IMR-90 (cell line): Measurements from ENCODE around the gene TRAP1. TPM values are rescaled to one million over a fixed set of nuclear protein-coding genes. Genes with fewer than 3 reads are reported as not detected.
A peak's percentile ranks its signal among the peaks of the same experiment; 100 is the strongest.

Experiments
- ATAC-seq: fragments of 200-7000 bp; cut with Tn5 transposase; 2 replicates; pipeline ENCODE4 v1.9.1; 2020; ENCODE audit warnings: low read depth, mild to moderate bottlenecking, moderate library complexity
- BruUV-seq: library from RNA; stranded (reverse); fragments of 400-500 nt; replicated peaks from 2 replicates; lab custom pipeline; 2021; lab: Mats Ljungman, UMichigan
- CTCF ChIA-PET: fragments of 300-600 bp; formaldehyde crosslinking; extraction: SDS; loops from one replicate; lab custom pipeline; 2021; ENCODE audit warnings: antibody characterized with exemption; lab: Yijun Ruan, JAX
- POLR2A ChIA-PET: fragments of 300-600 bp; sonication (Branson Sonifier 250); formaldehyde crosslinking; loops from one replicate; lab custom pipeline; 2022; ENCODE audit warnings: antibody characterized with exemption; ENCODE audit not compliant: unreplicated experiment; lab: Charles Lee
- DNase-seq: peaks from one replicate; pipeline ENCODE4 v3.0.0; 2013
- H2AFZ ChIP-seq: replicated peaks from 2 replicates; pipeline ENCODE3; 2013; ENCODE audit warnings: low read length, mild to moderate bottlenecking; ENCODE audit not compliant: poor library complexity
- H2AK5ac ChIP-seq: 2 replicates; pipeline ENCODE4 v1.6.1; 2013; ENCODE audit warnings: low read depth, low read length, inconsistent platforms
- H2AK9ac ChIP-seq: replicated peaks from 2 replicates; pipeline ENCODE3; 2013; ENCODE audit warnings: mild to moderate bottlenecking, low read depth, low read length, moderate library complexity; ENCODE audit not compliant: poor library complexity
- H2BK120ac ChIP-seq: 2 replicates; pipeline ENCODE4 v1.6.1; 2013; ENCODE audit warnings: low read depth, low read length, inconsistent platforms
- H2BK15ac ChIP-seq: 3 replicates; pipeline ENCODE4 v1.6.1; 2013; ENCODE audit warnings: low read depth, low read length, inconsistent platforms
- H2BK20ac ChIP-seq: 2 replicates; pipeline ENCODE4 v1.6.1; 2013; ENCODE audit warnings: low read depth, mild to moderate bottlenecking, inconsistent platforms, low read length, moderate library complexity
- H2BK5ac ChIP-seq: 2 replicates; pipeline ENCODE4 v1.6.1; 2013; ENCODE audit warnings: mild to moderate bottlenecking, low read depth, low read length, inconsistent platforms; ENCODE audit not compliant: poor library complexity, severe bottlenecking
- H3K14ac ChIP-seq: replicated peaks from 2 replicates; pipeline ENCODE4 v1.6.1; 2013; ENCODE audit warnings: low read depth, low read length, inconsistent platforms
- H3K18ac ChIP-seq: 2 replicates; pipeline ENCODE4 v1.6.1; 2013; ENCODE audit warnings: low read depth, low read length, control low read depth
- H3K23ac ChIP-seq: 2 replicates; pipeline ENCODE4 v1.6.1; 2013; ENCODE audit warnings: low read depth, low read length, inconsistent platforms
- H3K27ac ChIP-seq: 2 replicates; pipeline ENCODE4 v1.5.1; 2013; ENCODE audit warnings: mild to moderate bottlenecking, control low read depth, low read length; ENCODE audit not compliant: insufficient read depth
- H3K27me3 ChIP-seq: 2 replicates; pipeline ENCODE4 v1.6.1; 2013; ENCODE audit warnings: low read length; ENCODE audit not compliant: control insufficient read depth, insufficient read depth
- H3K36me3 ChIP-seq: 2 replicates; pipeline ENCODE4 v1.6.1; 2013; ENCODE audit warnings: low read length, mixed read lengths; ENCODE audit not compliant: control insufficient read depth, insufficient read depth
- H3K4ac ChIP-seq: 2 replicates; pipeline ENCODE4 v1.6.1; 2013; ENCODE audit warnings: low read depth, low read length, inconsistent platforms
- H3K4me1 ChIP-seq: 2 replicates; pipeline ENCODE4 v1.6.1; 2013; ENCODE audit warnings: low read length, mixed read lengths; ENCODE audit not compliant: control insufficient read depth, insufficient read depth
- H3K4me2 ChIP-seq: 2 replicates; pipeline ENCODE4 v1.6.1; 2013; ENCODE audit warnings: low read depth, mild to moderate bottlenecking, control low read depth, low read length, moderate library complexity
- H3K4me3 ChIP-seq: 2 replicates; pipeline ENCODE4 v1.5.1; 2013; ENCODE audit warnings: low read depth, mild to moderate bottlenecking, control low read depth, low read length, moderate library complexity; ENCODE audit not compliant: insufficient read depth
- H3K56ac ChIP-seq: 2 replicates; pipeline ENCODE4 v1.6.1; 2013; ENCODE audit warnings: low read length, inconsistent platforms; ENCODE audit not compliant: insufficient read depth; ENCODE audit errors: extremely low read depth
- H3K79me1 ChIP-seq, 2 experiments: 2 replicates each; pipeline ENCODE4 v1.6.1; 2013; ENCODE audit warnings: low read length in 2 of 2, inconsistent platforms in 1 of 2, low read depth in 1 of 2
- H3K9ac ChIP-seq: 2 replicates; pipeline ENCODE4 v1.6.1; 2013; ENCODE audit warnings: low read depth, low read length, control low read depth
- H3K9me1 ChIP-seq: 2 replicates; pipeline ENCODE4 v1.6.1; 2013; ENCODE audit warnings: low read length, inconsistent platforms; ENCODE audit not compliant: insufficient read depth
- H3K9me3 ChIP-seq: 2 replicates; pipeline ENCODE4 v1.6.1; 2013; ENCODE audit warnings: low read length; ENCODE audit not compliant: control insufficient read depth, insufficient read depth
- H4K20me1 ChIP-seq: 2 replicates; pipeline ENCODE4 v1.6.1; 2013; ENCODE audit warnings: low read length, inconsistent platforms; ENCODE audit not compliant: insufficient read depth
- H4K5ac ChIP-seq: 2 replicates; pipeline ENCODE4 v1.6.1; 2013; ENCODE audit warnings: mild to moderate bottlenecking, low read depth, low read length, control low read depth
- H4K8ac ChIP-seq, 2 experiments: 2 replicates each; pipeline ENCODE4 v1.6.1; 2013; ENCODE audit warnings: low read depth in 2 of 2, low read length in 2 of 2, control low read depth in 1 of 2, inconsistent platforms in 1 of 2
- H4K91ac ChIP-seq: 2 replicates; pipeline ENCODE4 v1.6.1; 2013; ENCODE audit warnings: low read depth, low read length, inconsistent platforms; ENCODE audit not compliant: insufficient read depth
- BHLHE40 ChIP-seq: fragments of 150-350 bp; IDR thresholded peaks from 2 replicates; pipeline ENCODE4 v1.6.1; 2016; ENCODE audit warnings: mild to moderate bottlenecking, low read depth, low read length
- CEBPB ChIP-seq: IDR thresholded peaks from 2 replicates; pipeline ENCODE4 v1.6.1; 2012; ENCODE audit warnings: low read depth, low read length, improper control_type of control experiment
- MAFK ChIP-seq: IDR thresholded peaks from 2 replicates; pipeline ENCODE4 v1.6.1; 2012; ENCODE audit warnings: low read depth, low read length, improper control_type of control experiment
- MAZ ChIP-seq: IDR thresholded peaks from 2 replicates; pipeline ENCODE4 v1.6.1; 2012; ENCODE audit warnings: low read depth, mild to moderate bottlenecking, low read length, improper control_type of control experiment, moderate library complexity, borderline replicate concordance
- MXI1 ChIP-seq: IDR thresholded peaks from 2 replicates; pipeline ENCODE4 v1.6.1; 2012; ENCODE audit warnings: low read depth, mild to moderate bottlenecking, low read length, moderate library complexity, borderline replicate concordance
- NFE2L2 ChIP-seq: fragments of 150-350 bp; IDR thresholded peaks from 2 replicates; pipeline ENCODE4 v1.6.1; 2016; ENCODE audit warnings: low read depth, mild to moderate bottlenecking, low read length
- RCOR1 ChIP-seq: IDR thresholded peaks from 2 replicates; pipeline ENCODE4 v1.6.1; 2012; ENCODE audit warnings: mild to moderate bottlenecking, low read length, improper control_type of control experiment; ENCODE audit not compliant: insufficient replicate concordance
- RFX5 ChIP-seq: IDR thresholded peaks from 2 replicates; pipeline ENCODE4 v1.8.0; 2012; ENCODE audit warnings: low read depth, mild to moderate bottlenecking, low read length, moderate library complexity
- SMC3 ChIP-seq: fragments of 150-350 bp; IDR thresholded peaks from 2 replicates; pipeline ENCODE4 v1.6.1; 2016; ENCODE audit warnings: low read depth, mild to moderate bottlenecking, antibody characterized with exemption, low read length, moderate library complexity
- WGBS, 2 experiments: methylation state at CpG; one replicate each; pipeline versions ENCODE4 v1.1.5 to v1.1.7; 2013; ENCODE audit warnings: missing lambda C conversion rate in 2 of 2; ENCODE audit not compliant: insufficient read length in 1 of 2; ENCODE audit errors: extremely low coverage in 2 of 2; 5-methylcytosine and 5-hydroxymethylcytosine counted together
- dilution Hi-C: fragments of 300-500 bp; cut with HindIII; formaldehyde crosslinking; loops from one replicate; pipeline ENCODE4 v1.14.3; 2018; ENCODE audit warnings: low sequenced_read_pairs; ENCODE audit not compliant: unreplicated experiment
- in situ Hi-C: fragments of 300-500 bp; cut with MboI; formaldehyde crosslinking; loops from 3 replicates; pipeline ENCODE4 v1.14.3; 2019; ENCODE audit warnings: low sequenced_read_pairs, inconsistent platforms, mixed read lengths
- intact Hi-C: fragments of 100-400 bp; cut with micrococcal nuclease; formaldehyde crosslinking; loops from 2 replicates; pipeline ENCODE4 v1.10.0; 2022
- polyA plus RNA-seq, 3 experiments: library from polyadenylated mRNA; depleted of rRNA; stranded (reverse); fragments of >200 nt; gene quantifications; 2 replicates each; pipeline ENCODE4 v1.2.3, GENCODE V29; 2012; ENCODE audit warnings: low replicate concordance in 1 of 3
- total RNA-seq: library from RNA; depleted of rRNA; stranded (reverse); fragments of >200 nt; gene quantifications from 2 replicates; pipeline ENCODE4 v1.2.3, GENCODE V29; 2012
- TF ChIP-seq, protein P1 (sequence below): fragments of 150-350 bp; IDR thresholded peaks from 2 replicates; pipeline ENCODE4 v1.6.1; 2017; ENCODE audit warnings: mild to moderate bottlenecking, antibody characterized with exemption, low read length, low read depth
- TF ChIP-seq, protein P2 (sequence below): fragments of 150-350 bp; IDR thresholded peaks from 2 replicates; pipeline ENCODE4 v1.6.1; 2016; ENCODE audit warnings: low read depth, mild to moderate bottlenecking, low read length, moderate library complexity, borderline replicate concordance

The TRAP1 gene
- total and polyA plus RNA-seq, 2 of the 4 experiments (the other 2 are of a cell fraction): 139 to 145 TPM

DNA sequence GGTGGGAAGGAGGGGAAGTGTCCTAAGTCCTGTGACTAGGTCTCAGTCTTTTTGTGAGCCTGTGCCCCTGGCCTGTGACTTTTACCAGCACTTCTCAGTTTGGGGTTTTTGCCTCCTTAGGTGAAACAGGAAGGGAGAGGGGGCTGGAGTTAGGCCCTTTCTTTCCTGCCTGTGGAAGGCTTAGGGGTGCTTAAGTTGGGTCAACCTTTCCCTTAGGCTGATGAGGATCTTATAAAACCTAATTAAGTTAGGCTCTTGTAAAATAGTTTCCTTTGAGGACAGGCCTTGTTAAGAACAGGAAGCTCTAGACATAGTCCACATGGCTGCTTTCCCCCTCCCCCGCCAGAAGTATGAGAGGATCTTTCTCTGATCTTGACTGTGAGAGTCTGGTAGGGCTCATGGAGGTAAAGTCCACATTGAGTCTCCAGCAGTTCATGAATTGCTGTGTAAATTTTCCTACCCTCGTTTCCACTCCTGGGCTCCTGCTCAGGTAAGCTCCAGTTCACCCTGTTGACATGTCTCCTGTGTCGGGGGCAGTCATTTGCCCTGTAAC, 79.9 kb downstream of the TRAP1 start:
- no CpG with 5 or more reads among the region's 3 CpGs for WGBS, 2 experiments

More for the DNA sequence above, 79.9 kb downstream of the TRAP1 start:
- Histone ChIP-seq H3K4me1 (peaks cover 6% of the 10 kb centered on the region), H2AK5ac (peak overlapping the region; percentile 76; the same call in 1 of the 2 replicates), H3K18ac (peak overlapping the region; percentile 79), H3K27me3 (no peaks in the 10 kb centered on the region), H4K91ac (peak overlapping the region; percentile 68), H3K9me3 (no peaks in the 10 kb centered on the region), H3K27ac (peak overlapping the region; percentile 63; the same call in 1 of the 2 replicates), H2BK120ac (no peak overlapping the region), H2BK15ac (no peak overlapping the region; the same call in 2 of the 3 replicates), H3K9me1 (peaks cover 8% of the 10 kb centered on the region), H3K14ac (peak overlapping the region; percentile 94), H3K56ac (no peak overlapping the region), H3K79me1 (peaks cover 12 to 20% of the 10 kb centered on the region in 2 experiments), H3K4ac (peak overlapping the region; percentile 73), H3K9ac (peak overlapping the region; percentile 60), H4K20me1 (no peaks in the 10 kb centered on the region; the same call in none of the 2 replicates), H4K8ac (peak overlapping the region; percentile 80 to 86; a peak in 3 of 4 replicates), H3K4me3 (no peak overlapping the region), H4K5ac (peak overlapping the region; percentile 94), H2BK20ac (no peak overlapping the region), H2BK5ac (no peak overlapping the region), H3K23ac (peak overlapping the region; percentile 48; the same call in 1 of the 2 replicates), H2AFZ (peak overlapping the region; percentile 47), H3K36me3 (peaks cover 7% of the 10 kb centered on the region; the same call in 1 of the 2 replicates), H3K4me2 (peak overlapping the region; percentile 13; the same call in 1 of the 2 replicates), H2AK9ac (peak overlapping the region; percentile 58)
- ChIA-PET POLR2A (no interaction called here), CTCF (interaction anchor here (1.1 kb wide), 1 partner anchor 53 kb away, joined by 5 read pairs; no protein-coding TSS in a partner anchor)
- TF ChIP-seq NFE2L2 (no peak), RFX5 (no peak), SMC3 (no peak), BHLHE40 (no peak), MAFK (no peak), CEBPB (no peak), MXI1 (no peak), MAZ (no peak), RCOR1 (no peak)
- TF ChIP-seq, protein P1, sequence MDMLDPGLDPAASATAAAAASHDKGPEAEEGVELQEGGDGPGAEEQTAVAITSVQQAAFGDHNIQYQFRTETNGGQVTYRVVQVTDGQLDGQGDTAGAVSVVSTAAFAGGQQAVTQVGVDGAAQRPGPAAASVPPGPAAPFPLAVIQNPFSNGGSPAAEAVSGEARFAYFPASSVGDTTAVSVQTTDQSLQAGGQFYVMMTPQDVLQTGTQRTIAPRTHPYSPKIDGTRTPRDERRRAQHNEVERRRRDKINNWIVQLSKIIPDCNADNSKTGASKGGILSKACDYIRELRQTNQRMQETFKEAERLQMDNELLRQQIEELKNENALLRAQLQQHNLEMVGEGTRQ: no peak
- TF ChIP-seq, protein P2, sequence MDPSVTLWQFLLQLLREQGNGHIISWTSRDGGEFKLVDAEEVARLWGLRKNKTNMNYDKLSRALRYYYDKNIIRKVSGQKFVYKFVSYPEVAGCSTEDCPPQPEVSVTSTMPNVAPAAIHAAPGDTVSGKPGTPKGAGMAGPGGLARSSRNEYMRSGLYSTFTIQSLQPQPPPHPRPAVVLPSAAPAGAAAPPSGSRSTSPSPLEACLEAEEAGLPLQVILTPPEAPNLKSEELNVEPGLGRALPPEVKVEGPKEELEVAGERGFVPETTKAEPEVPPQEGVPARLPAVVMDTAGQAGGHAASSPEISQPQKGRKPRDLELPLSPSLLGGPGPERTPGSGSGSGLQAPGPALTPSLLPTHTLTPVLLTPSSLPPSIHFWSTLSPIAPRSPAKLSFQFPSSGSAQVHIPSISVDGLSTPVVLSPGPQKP: no peak
- in situ Hi-C loops: no loop called here
- dilution Hi-C loops: no loop called here
- ATAC-seq (peak; percentile 75; the same call in 1 of the 2 replicates), DNase-seq (peak; percentile 8)
- intact Hi-C loops: no loop called here
- no TSS peak for BruUV-seq
